BLaER1 treated with 17β-estradiol and CSF1 and Interleukin-3, amounts not matched to agents 10 nM and 100 nM (cell line): ENCODE results near the gene PIP5K1B.
A peak's percentile ranks its signal among the peaks of the same experiment; 100 is the strongest.

Experiments
- H3K27ac ChIP-seq, 11 experiments: shearing (Covaris generic); formaldehyde crosslinking; 2 replicates each; pipeline ENCODE4 v1.8.1; 2022
- H3K27me3 ChIP-seq, 11 experiments: shearing (Covaris generic); formaldehyde crosslinking; 2 replicates each; pipeline ENCODE4 v1.8.1; 2022
- H3K36me3 ChIP-seq, 11 experiments: shearing (Covaris generic); formaldehyde crosslinking; 2 replicates each; pipeline ENCODE4 v1.8.1; 2022
- H3K4me1 ChIP-seq, 10 experiments: shearing (Covaris generic); formaldehyde crosslinking; 2 replicates each; pipeline ENCODE4 v1.8.1; 2022
- H3K4me2 ChIP-seq, 11 experiments: shearing (Covaris generic); formaldehyde crosslinking; 2 replicates each; pipeline ENCODE4 v1.8.1; 2022
- H3K4me3 ChIP-seq, 10 experiments: shearing (Covaris generic); formaldehyde crosslinking; 2 replicates each; pipeline ENCODE4 v1.8.1; 2022
- H3K9ac ChIP-seq, 11 experiments: shearing (Covaris generic); formaldehyde crosslinking; 2 replicates each; pipeline ENCODE4 v1.8.1; 2022
- H3K9me3 ChIP-seq, 11 experiments: shearing (Covaris generic); formaldehyde crosslinking; replicated peaks in 1 of 11; 2 replicates each; pipeline ENCODE4 v1.8.1; 2022
- H4K20me1 ChIP-seq, 11 experiments: shearing (Covaris generic); formaldehyde crosslinking; 2 replicates each; pipeline ENCODE4 v1.8.1; 2022
- Cebpa-rat ChIP-seq, 11 experiments: shearing (Covaris generic); IDR thresholded peaks; 2 replicates each; pipeline ENCODE4 v1.8.1; 2022

Gene PIP5K1B

DNA sequence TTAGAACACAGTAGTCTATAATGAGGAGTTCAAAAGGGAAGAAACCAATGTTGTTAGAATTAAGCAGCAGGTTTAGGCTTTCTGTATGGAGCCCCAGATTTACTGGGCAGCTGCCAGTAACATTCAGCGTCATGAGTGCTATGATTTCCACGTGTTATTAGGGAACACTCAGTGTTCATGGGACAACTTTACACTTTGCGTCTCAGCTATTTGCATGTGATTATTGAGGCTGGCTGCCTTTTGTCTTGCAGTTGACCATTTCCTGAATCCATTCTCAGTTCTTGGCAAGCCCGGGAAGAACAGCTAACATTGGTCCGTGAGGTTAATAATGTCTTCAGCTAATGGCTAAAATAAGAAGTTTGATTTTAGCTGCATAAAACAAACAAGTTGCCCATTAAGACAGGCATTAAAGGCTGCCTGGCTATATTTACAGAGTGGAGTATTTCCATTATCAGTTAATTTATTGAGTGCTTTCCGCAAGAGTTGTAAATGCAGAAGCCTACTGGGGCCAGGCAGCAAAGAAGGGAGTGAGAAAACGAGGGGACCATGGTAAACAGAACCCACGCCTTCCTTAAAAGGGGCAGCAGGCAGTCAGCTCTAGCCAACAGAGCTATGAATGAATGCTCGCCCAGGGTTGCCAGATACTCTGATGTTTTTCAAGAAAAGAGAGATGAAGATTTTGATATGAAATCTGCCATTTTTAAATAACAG lies 120.9 kb downstream of the PIP5K1B start:
- H3K36me3 ChIP-seq, result no peaks in the 10 kb centered on the region
- no peak for TF ChIP-seq Cebpa-rat (IDR thresholded peaks at IDR 0.05)
- H3K9ac ChIP-seq, result no peak overlapping the region
- H3K9me3 ChIP-seq, result no peaks in the 10 kb centered on the region
- H3K4me2 ChIP-seq, result no peak overlapping the region
- no peak overlapping the region for H3K27ac ChIP-seq
- H3K27me3 ChIP-seq, result no peaks in the 10 kb centered on the region
- peaks cover 0 to 5% (median 0%) of the 10 kb centered on the region in 10 experiments; a peak in 2 of 20 replicates for H3K4me1 ChIP-seq
- no peak overlapping the region for H3K4me3 ChIP-seq
- H4K20me1 ChIP-seq, result no peaks in the 10 kb centered on the region

DNA sequence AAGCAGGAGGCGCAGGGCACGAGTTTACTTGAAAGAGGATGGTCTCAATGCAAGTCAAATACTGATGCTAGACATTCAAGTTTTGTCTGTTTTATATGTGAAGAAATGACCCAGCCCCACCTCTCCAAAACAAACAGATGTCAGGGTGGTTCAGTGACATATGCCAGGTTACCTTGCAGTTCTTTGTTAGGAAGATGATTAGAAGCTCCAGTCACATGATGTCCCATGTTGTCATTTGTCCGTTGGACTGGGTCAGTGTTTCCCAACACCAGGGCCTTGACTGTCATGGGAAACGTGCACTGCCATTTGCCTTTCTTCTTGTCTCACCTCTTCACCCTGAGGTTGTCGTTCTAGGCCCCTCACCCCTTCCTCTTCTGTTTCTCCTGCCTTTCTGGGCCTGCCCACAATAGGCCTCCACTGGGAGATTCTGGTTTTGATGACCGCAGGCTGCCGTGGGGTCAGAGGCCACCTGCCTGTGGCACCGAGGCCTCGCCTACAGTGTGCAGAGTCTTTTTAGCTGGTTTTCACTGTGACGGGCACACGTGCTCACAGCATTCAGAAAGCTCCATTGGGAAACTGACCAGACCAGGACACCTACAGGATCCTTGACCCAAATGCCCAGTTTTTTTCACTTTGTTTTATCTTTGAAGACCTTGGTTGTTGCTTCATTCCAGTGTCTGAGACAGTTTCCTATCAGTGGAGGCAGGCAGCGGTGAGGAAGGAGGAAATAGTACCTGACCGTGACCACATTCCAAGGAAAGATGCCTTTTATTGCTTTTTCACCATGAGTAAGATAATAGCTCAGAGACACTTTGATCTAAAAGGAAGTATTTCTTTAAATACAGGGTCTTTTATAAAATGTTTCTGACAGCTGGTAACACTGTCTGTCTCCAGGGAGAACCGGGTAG lies 123.1 kb downstream of the PIP5K1B start:
- TF ChIP-seq Cebpa-rat (IDR thresholded peaks at IDR 0.05), result no peak
- no peak overlapping the region for H3K27ac ChIP-seq
- H4K20me1 ChIP-seq, result no peaks in the 10 kb centered on the region
- H3K9me3 ChIP-seq, result no peaks in the 10 kb centered on the region
- H3K36me3 ChIP-seq, result no peaks in the 10 kb centered on the region
- H3K9ac ChIP-seq, result no peak overlapping the region
- H3K4me3 ChIP-seq, result no peak overlapping the region
- H3K4me1 ChIP-seq, result peaks cover 0 to 5% (median 0%) of the 10 kb centered on the region in 10 experiments; a peak in 2 of 20 replicates
- no peaks in the 10 kb centered on the region for H3K27me3 ChIP-seq
- H3K4me2 ChIP-seq, result no peak overlapping the region

DNA sequence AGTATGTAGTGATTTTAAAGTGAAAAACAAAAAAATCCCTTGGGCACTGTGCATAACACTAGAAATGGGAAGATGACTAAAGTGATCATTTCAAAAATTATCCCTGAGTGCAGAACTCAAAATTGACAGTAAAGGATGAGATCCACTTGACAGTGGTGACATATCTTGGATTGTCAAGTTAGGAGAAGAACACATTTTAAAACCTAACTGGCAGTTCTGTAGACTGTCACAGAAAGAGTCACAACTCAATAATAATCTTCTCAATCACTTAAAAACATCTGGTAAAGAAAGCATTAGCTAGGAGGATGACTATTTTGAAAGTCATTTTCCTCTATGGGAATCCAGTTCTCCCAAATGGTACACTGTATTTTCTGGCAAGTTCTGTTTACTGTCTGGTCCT lies 127.1 kb downstream of the PIP5K1B start:
- H3K36me3 ChIP-seq, result no peaks in the 10 kb centered on the region
- no peak for TF ChIP-seq Cebpa-rat (IDR thresholded peaks at IDR 0.05)
- no peaks in the 10 kb centered on the region for H3K9me3 ChIP-seq
- H3K4me3 ChIP-seq, result no peak overlapping the region
- H3K9ac ChIP-seq, result no peak overlapping the region
- no peak overlapping the region for H3K4me2 ChIP-seq
- no peaks in the 10 kb centered on the region for H4K20me1 ChIP-seq
- H3K27ac ChIP-seq, result no peak overlapping the region
- H3K4me1 ChIP-seq, result no peaks in the 10 kb centered on the region
- H3K27me3 ChIP-seq, result no peaks in the 10 kb centered on the region

DNA sequence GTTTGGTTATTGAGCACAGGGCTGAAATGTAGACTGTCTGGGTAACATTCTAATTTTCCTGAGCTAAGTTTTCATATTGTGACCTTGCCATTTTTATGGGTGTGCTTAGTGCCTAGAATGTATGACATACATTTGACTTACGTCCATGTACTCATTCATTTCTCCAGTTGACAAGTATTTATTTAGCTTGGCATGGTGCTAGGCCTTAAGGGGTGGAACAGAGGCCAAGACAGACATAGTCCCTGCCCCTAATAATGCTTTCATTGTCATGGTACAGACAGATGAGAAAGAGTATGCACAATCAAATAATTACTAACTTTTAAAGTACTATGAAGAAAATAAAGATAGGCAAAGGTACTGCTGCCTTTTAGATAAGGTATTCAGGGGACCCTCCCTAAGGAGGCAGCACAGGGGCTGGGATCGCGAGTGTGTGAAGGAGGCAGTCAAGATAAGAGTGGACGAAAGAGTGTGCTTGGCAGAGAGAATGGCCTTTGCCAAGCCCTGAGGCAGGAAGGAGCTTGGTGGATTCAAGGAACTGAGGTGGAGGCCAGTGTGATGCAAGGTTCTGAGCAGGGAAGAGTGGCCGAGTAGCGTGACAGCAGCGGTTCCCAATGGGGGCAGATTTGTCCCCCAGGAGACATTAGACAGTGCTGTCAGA lies 128.0 kb downstream of the PIP5K1B start:
- no peaks in the 10 kb centered on the region for H3K36me3 ChIP-seq
- no peak for TF ChIP-seq Cebpa-rat (IDR thresholded peaks at IDR 0.05)
- no peak overlapping the region for H3K9ac ChIP-seq
- no peaks in the 10 kb centered on the region for H3K4me1 ChIP-seq
- no peaks in the 10 kb centered on the region for H3K9me3 ChIP-seq
- H3K27ac ChIP-seq, result no peak overlapping the region
- no peaks in the 10 kb centered on the region for H3K27me3 ChIP-seq
- H3K4me2 ChIP-seq, result no peak overlapping the region
- H4K20me1 ChIP-seq, result no peaks in the 10 kb centered on the region
- no peak overlapping the region for H3K4me3 ChIP-seq

DNA sequence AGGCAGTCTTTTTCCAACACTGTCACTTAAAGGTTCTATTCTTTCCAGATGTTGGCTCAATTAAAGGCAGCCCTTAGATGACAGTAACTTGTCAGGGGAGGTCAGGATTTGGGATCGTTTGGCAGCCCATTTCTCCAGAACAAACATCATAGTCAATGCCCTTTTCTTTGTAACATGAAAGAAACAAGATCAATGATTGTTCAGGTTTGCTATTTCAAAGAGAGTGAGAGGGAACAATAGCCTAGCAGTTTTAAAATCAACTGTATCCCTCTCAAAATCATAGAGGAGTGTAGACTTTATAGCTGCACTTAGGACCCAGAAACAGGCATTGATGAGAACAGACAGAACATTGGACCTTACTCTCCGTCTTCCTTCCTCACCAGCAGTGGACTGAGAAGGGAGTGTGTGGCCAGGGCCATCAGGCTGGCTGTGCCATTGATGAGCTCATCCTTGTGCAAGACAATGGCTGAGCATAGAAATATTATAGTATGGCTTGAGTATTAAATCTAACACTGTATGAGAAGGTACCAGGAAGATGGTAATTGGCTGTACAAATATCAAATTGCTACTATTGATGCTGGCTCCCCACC lies 130.0 kb downstream of the PIP5K1B start:
- no peaks in the 10 kb centered on the region for H4K20me1 ChIP-seq
- no peaks in the 10 kb centered on the region for H3K9me3 ChIP-seq
- no peak overlapping the region for H3K27ac ChIP-seq
- H3K9ac ChIP-seq, result no peak overlapping the region
- H3K4me3 ChIP-seq, result no peak overlapping the region
- no peak overlapping the region for H3K4me2 ChIP-seq
- TF ChIP-seq Cebpa-rat (IDR thresholded peaks at IDR 0.05), result no peak
- H3K4me1 ChIP-seq, result no peaks in the 10 kb centered on the region
- H3K36me3 ChIP-seq, result no peaks in the 10 kb centered on the region
- H3K27me3 ChIP-seq, result no peaks in the 10 kb centered on the region

DNA sequence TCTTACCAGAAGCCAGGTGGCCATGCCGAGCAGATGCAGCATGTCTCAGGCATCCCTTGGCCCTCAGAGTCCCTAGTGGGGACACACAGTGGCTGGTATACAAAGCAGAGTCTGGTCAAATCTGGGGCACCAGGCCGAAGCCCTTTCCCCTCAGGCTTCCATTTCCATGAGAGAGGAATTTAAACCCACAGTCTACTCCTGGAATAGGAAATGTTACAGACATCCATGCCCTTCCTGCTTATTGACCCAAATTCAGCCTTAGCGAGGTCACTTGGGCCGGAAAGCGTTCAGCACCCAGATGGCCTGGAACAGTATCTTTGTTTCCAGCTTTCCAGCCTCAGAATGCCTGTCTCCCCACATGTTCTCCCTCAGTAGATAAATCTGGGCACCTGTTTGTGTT lies 131.7 kb downstream of the PIP5K1B start:
- H3K36me3 ChIP-seq, result no peaks in the 10 kb centered on the region
- no peak overlapping the region for H3K4me2 ChIP-seq
- H3K27me3 ChIP-seq, result no peaks in the 10 kb centered on the region
- H3K9me3 ChIP-seq, result no peaks in the 10 kb centered on the region
- H3K4me3 ChIP-seq, result no peak overlapping the region
- H3K4me1 ChIP-seq, result peaks cover 6 to 12% (median 10%) of the 10 kb centered on the region in 10 experiments; a peak in 16 of 20 replicates
- no peak overlapping the region for H3K9ac ChIP-seq
- H3K27ac ChIP-seq, result no peak overlapping the region
- no peak for TF ChIP-seq Cebpa-rat (IDR thresholded peaks at IDR 0.05)
- no peaks in the 10 kb centered on the region for H4K20me1 ChIP-seq

DNA sequence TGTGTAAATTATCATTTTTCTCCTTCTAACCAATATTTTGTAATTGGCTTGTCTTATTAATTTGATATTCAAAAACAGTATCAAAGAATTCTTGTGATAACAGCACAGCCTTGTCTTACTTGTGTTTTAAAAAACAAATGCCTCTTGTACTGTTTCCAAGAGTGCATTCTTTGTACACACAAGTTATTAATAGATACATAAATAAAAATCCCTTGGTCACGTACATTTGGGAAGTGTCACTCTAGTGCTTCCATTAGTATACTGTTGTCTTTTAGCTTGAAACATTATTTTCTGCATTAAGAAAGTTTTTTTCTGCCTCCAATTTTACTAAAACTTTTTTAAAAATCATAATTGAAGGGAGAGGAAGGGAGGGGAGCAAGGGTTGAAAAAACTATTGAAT lies 133.2 kb downstream of the PIP5K1B start:
- no peak overlapping the region for H3K4me2 ChIP-seq
- no peak for TF ChIP-seq Cebpa-rat (IDR thresholded peaks at IDR 0.05)
- H3K27ac ChIP-seq, result no peak overlapping the region
- no peak overlapping the region for H3K4me3 ChIP-seq
- no peaks in the 10 kb centered on the region for H3K36me3 ChIP-seq
- H4K20me1 ChIP-seq, result no peaks in the 10 kb centered on the region
- peaks cover 8 to 15% (median 13%) of the 10 kb centered on the region in 10 experiments; a peak in 16 of 20 replicates for H3K4me1 ChIP-seq
- no peaks in the 10 kb centered on the region for H3K27me3 ChIP-seq
- H3K9ac ChIP-seq, result no peak overlapping the region
- no peaks in the 10 kb centered on the region; a peak in 1 of 22 replicates for H3K9me3 ChIP-seq

DNA sequence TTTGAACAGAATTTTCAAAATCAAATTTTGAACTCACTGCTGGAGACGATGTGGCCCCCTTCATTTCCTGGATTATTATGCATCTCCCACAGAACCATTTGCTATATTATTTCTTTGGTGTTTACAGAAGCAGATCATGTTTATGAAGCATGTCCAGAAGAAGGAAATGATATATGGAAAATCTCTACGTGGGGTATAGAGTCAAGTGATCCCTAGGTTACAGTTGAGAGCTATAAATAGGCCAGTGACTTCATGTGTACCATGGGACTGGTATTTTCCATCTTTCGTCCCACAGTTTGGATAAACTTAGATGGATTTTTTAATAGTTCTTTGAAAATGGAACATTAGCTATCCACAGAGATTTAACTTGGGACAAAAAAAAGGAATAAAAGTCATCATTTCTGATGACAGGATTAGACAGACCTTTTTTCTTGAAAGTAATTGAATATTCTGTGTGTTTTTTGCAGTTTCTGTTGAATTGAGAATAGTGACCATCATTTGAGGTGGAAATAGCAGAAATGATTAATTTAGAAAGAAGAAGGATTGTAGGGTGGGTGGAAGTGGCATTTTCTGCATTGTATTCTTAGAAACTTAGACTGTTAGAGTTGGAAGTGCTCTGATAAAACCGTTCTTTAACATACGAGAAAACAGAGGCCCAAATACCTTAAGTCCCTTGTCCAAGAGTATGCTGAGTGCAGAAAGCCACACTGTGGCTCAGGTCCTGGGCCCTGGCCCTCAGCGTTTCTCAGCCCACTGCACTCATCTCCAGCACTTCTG lies 136.4 kb downstream of the PIP5K1B start:
- no peak overlapping the region for H3K4me3 ChIP-seq
- H3K9me3 ChIP-seq, result peaks cover 0 to 3% (median 0%) of the 10 kb centered on the region in 11 experiments; a peak in 1 of 22 replicates
- H3K27ac ChIP-seq, result no peak overlapping the region
- H3K4me1 ChIP-seq, result peaks cover 13 to 31% (median 21%) of the 10 kb centered on the region in 10 experiments; a peak in 19 of 20 replicates
- H3K4me2 ChIP-seq, result peak overlapping the region in 9 of 11 experiments; percentile 2 to 70 (median 27); a peak in 11 of 22 replicates
- no peaks in the 10 kb centered on the region for H3K36me3 ChIP-seq
- no peaks in the 10 kb centered on the region for H3K27me3 ChIP-seq
- H3K9ac ChIP-seq, result no peak overlapping the region
- no peak for TF ChIP-seq Cebpa-rat (IDR thresholded peaks at IDR 0.05)
- H4K20me1 ChIP-seq, result no peaks in the 10 kb centered on the region
